ENCODE measurements around the gene XRCC2.
"Not testable (repeated sequence)": the region's sequence is repeated elsewhere in the genome, so short reads cannot be mapped to it uniquely, and the experiment has no call there.

The XRCC2 gene

DNA sequence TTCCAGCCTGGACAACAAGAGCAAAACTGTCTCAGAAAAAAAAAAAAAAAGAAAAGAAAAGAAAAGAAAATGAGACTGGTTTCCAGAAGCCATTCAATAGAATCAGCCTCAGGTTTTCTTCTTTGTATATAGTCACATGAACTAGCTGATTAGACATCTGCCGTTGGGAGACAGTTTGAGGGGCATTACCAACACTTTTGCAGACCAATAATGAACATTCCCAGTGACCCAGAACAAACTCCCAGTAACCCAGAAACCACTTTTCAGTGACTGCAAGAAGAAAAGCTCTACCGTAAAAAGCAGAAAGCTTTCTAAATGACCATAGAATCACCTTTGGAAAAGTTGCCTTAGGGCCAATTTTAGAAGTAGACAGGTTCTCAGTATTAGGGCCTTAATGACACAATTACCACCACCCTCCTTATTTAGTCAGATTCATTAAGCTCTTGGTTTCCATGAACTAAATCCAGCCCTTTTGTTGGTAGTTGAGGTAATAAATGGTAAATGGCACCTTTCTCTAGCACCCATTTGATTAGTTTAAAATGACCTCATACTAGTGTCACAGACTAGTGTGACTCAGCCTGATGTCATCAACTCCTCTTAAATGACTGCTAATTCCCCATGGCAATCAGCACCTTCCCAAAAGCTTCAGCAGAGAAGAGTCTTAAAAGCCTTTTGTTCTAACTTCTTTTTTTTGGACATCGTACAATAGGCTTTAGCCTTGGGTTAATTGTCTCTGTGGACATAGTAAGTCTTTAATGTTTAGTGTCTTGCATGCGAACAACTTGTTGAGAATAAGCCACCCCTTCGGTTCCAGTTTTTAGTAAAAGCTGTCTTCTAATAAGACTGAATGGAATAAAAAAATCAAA lies 33.6 kb upstream of the XRCC2 start:
- no peak for TF ChIP-seq CTCF (IDR thresholded peaks at IDR 0.05; ENCODE audit: low read depth, low read length, missing control alignments)
- in situ Hi-C loops (cut with HindIII; ENCODE audit: low pct_ligation_motif_present, low sequenced_read_pairs) = no loop called here

GRCh38 chr7:152704796-152705384 lies 28.9 kb upstream of the XRCC2 start:
- in situ Hi-C loops (cut with HindIII; ENCODE audit: low pct_ligation_motif_present, low sequenced_read_pairs) = no loop called here
- Histone ChIP-seq H3K4me3 (ENCODE audit: low read depth, low read length) (no peak overlapping the region), H3K27ac (no peak overlapping the region), H3K36me3 (replicated peaks) (no peaks in the 10 kb centered on the region), H3K27me3 (replicated peaks) (no peaks in the 10 kb centered on the region)
- no peak for DNase-seq
- TF ChIP-seq CTCF (IDR thresholded peaks at IDR 0.05; ENCODE audit: low read depth, low read length, missing control alignments) = no peak

More for the DNA sequence above, 33.6 kb upstream of the XRCC2 start:
- no peak overlapping the region for H3K27ac ChIP-seq
- H3K4me3 ChIP-seq (ENCODE audit: low read depth, low read length) = no peak overlapping the region
- H3K36me3 ChIP-seq (replicated peaks) = no peaks in the 10 kb centered on the region
- no peaks in the 10 kb centered on the region for H3K27me3 ChIP-seq (replicated peaks)
- no peak for DNase-seq

- TF ChIP-seq CTCF (IDR thresholded peaks at IDR 0.05; ENCODE audit: low read depth, low read length, missing control alignments) = no peak
- Histone ChIP-seq H3K27ac (no peak overlapping the region), H3K36me3 (replicated peaks) (no peaks in the 10 kb centered on the region), H3K4me3 (ENCODE audit: low read depth, low read length) (no peak overlapping the region), H3K27me3 (replicated peaks) (no peaks in the 10 kb centered on the region)
- no peak for DNase-seq
- in situ Hi-C loops (cut with HindIII; ENCODE audit: low pct_ligation_motif_present, low sequenced_read_pairs) = no loop called here
Measured at GRCh38 chr7:152699079-152699478, 23.1 kb upstream of the XRCC2 start.

DNA sequence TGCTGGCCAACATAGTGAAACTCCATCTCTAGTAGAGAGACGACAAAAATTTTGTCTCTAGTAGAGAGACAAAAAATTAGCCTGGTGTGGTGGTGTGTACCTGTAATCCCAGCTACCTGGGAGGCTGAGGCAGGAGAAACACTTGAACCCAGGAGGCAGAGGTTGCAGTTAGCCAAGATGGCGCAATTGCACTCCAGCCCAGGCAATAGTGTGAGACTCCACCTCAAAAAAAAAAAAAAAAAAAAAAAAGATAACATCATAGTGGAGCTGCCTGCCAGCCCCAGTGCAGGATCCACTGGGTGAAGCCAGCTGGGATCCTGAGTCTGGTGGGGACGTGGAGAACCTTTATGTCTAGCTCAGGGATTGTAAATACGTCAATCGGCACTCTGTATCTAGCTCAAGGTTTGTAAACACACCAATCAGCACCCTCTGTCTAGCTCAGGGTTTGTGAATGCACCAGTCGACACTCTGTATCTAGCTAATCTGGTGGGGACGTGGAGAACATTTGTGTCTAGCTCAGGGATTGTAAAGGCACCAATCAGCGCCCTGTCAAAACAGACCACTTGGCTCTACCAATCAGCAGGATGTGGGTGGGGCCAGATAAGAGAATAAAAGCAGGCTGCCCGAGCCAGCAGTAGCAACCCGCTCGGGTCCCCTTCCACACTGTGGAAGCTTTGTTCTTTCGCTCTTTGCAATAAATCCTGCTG lies 21.5 kb upstream of the XRCC2 start:
- H3K27ac ChIP-seq; H3K27me3 ChIP-seq (replicated peaks); in situ Hi-C loops (cut with HindIII; ENCODE audit: low pct_ligation_motif_present, low sequenced_read_pairs); DNase-seq; H3K4me3 ChIP-seq (ENCODE audit: low read depth, low read length); H3K36me3 ChIP-seq (replicated peaks): not testable (repeated sequence)

GRCh38 chr7:152692196-152692595 lies 16.3 kb upstream of the XRCC2 start:
- H3K27ac ChIP-seq; in situ Hi-C loops (cut with HindIII; ENCODE audit: low pct_ligation_motif_present, low sequenced_read_pairs); H3K27me3 ChIP-seq (replicated peaks); H3K4me3 ChIP-seq (ENCODE audit: low read depth, low read length); H3K36me3 ChIP-seq (replicated peaks); DNase-seq: not testable (repeated sequence)

GRCh38 chr7:152683297-152683696 lies 7.4 kb upstream of the XRCC2 start:
- H3K27ac ChIP-seq = no peak overlapping the region
- DNase-seq = no peak
- in situ Hi-C loops (cut with HindIII; ENCODE audit: low pct_ligation_motif_present, low sequenced_read_pairs) = no loop called here
- H3K27me3 ChIP-seq (replicated peaks) = no peaks in the 10 kb centered on the region
- H3K36me3 ChIP-seq (replicated peaks) = no peaks in the 10 kb centered on the region
- H3K4me3 ChIP-seq (ENCODE audit: low read depth, low read length) = no peak overlapping the region
- no peak for TF ChIP-seq CTCF (IDR thresholded peaks at IDR 0.05; ENCODE audit: low read depth, low read length, missing control alignments)

Measured in brain microvascular endothelial cell (primary cell).